Thyroid gland (tissue), 4 donors: ENCODE results near the gene SUGCT.

Experiments
- POLR2A ChIP-seq, 2 donors: fragments of 450-650 bp; IDR thresholded peaks; one replicate each; pipeline ENCODE4 v1.6.1; 2017; ENCODE audit warnings: antibody characterized with exemption in 2 of 2, mild to moderate bottlenecking in 2 of 2, moderate library complexity in 1 of 2
- TF ChIP-seq, protein P1 (sequence below), 6 experiments: fragments of 200-600 bp in 3 of 6; fragments of 450-650 bp in 3 of 6; sonication (generic) in 3 of 6; IDR thresholded peaks; one replicate each; pipeline ENCODE4 v1.5.1; 2016 to 2019; ENCODE audit warnings: antibody characterized with exemption in 6 of 6, mild to moderate bottlenecking in 2 of 6, inconsistent platforms in 1 of 6, moderate library complexity in 1 of 6

DNA sequence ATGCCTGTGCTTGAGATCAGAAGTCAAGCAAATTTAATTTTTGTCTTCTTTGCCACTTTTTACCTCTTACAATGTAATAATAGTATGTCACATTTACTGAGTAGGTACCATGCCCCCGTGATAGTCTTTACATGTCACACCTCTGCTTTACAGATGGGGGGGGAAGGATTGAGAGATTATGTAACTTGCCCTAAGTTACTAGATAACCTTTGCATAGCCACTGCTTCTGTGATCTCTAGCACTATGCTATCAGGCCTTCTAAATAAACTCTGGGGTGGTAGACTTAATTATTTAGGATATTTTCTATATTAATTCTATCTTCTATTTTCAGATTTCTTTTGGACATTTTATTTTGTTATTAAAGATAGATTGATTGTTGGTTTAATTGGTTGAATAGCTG lies 514.4 kb downstream of the SUGCT start:
- TF ChIP-seq, protein P1, sequence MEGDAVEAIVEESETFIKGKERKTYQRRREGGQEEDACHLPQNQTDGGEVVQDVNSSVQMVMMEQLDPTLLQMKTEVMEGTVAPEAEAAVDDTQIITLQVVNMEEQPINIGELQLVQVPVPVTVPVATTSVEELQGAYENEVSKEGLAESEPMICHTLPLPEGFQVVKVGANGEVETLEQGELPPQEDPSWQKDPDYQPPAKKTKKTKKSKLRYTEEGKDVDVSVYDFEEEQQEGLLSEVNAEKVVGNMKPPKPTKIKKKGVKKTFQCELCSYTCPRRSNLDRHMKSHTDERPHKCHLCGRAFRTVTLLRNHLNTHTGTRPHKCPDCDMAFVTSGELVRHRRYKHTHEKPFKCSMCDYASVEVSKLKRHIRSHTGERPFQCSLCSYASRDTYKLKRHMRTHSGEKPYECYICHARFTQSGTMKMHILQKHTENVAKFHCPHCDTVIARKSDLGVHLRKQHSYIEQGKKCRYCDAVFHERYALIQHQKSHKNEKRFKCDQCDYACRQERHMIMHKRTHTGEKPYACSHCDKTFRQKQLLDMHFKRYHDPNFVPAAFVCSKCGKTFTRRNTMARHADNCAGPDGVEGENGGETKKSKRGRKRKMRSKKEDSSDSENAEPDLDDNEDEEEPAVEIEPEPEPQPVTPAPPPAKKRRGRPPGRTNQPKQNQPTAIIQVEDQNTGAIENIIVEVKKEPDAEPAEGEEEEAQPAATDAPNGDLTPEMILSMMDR (IDR thresholded peaks at IDR 0.05) = no peak
- no peak for TF ChIP-seq POLR2A (IDR thresholded peaks at IDR 0.05)
